ENCODE measurements around the gene NDE1. TPM values are rescaled to one million over a fixed set of nuclear protein-coding genes. Genes with fewer than 3 reads are reported as not detected.

The NDE1 gene
- total and polyA plus RNA-seq, 2 of the 8 experiments (the other 6 are each of a cell fraction or from before 2014, with no cell fraction given) = 13.3 to 41.3 TPM

DNA sequence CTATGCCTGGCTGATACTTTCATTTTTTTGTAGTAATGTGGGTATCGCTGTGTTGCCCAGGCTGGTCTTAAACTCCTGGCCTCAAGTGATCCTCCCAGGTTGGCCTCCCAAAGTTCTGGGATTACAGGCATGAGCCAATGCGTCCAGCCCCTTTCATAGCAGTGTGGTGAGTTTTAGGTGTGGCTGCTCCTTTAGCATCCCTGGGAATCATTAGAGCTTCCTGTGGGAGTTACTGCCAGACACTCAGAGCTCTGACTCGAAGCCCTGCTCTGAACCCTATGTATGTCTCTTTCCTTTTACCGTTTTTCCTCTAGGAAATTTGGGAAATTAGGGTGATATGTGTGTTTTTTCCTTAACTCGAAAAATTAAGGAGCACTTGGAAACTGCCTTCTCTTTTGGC lies 44.5 kb downstream of the NDE1 start:
- Histone ChIP-seq H3K56ac (replicated peaks; ENCODE audit: insufficient read length, low read depth, low read length) (no peak overlapping the region), H3K18ac (ENCODE audit: extremely low read depth, low read length) (no peak overlapping the region), H4K5ac (ENCODE audit: insufficient read length, low read depth, low read length) (no peak overlapping the region), H2BK15ac (ENCODE audit: low read length) (no peak overlapping the region), H3K27ac (ENCODE audit: low read depth, low read length) (no peak overlapping the region), H3K14ac (ENCODE audit: insufficient read length) (no peak overlapping the region), H2BK120ac (replicated peaks; ENCODE audit: low read depth, low read length) (no peak overlapping the region), H2BK20ac (ENCODE audit: low read length) (no peak overlapping the region), H2BK12ac (ENCODE audit: low read depth, low read length) (no peak overlapping the region), H3K23me2 (ENCODE audit: low read depth, low read length) (no peaks in the 10 kb centered on the region), H3K4me2 (ENCODE audit: insufficient read depth in 1 of 2, low read depth in 2 of 2, low read length in 2 of 2) (no peak overlapping the region), H3K36me3 (ENCODE audit: control insufficient read depth in 2 of 4, insufficient read depth in 4 of 4, low read length in 3 of 4) (peaks cover 5 to 29% (median 20%) of the 10 kb centered on the region in 4 experiments), H4K20me1 (replicated peaks in 1 of 2; ENCODE audit: control insufficient read depth in 1 of 2, insufficient read depth in 2 of 2, low read length in 2 of 2) (peaks cover 2% of the 10 kb centered on the region in 2 experiments), H3K4me1 (replicated peaks in 1 of 4; ENCODE audit: control insufficient read depth in 3 of 4, insufficient read depth in 4 of 4, low read length in 3 of 4) (no peaks in the 10 kb centered on the region), H3K79me2 (ENCODE audit: control insufficient read depth in 1 of 2, insufficient read depth in 2 of 2, low read length in 2 of 2) (no peaks in the 10 kb centered on the region), H3K9ac (replicated peaks in 1 of 4; ENCODE audit: extremely low read depth in 1 of 4, low read depth in 3 of 4, low read length in 3 of 4) (no peak overlapping the region), H4K8ac (ENCODE audit: extremely low read depth, insufficient read depth, low read length) (no peak overlapping the region), H2AFZ (ENCODE audit: low read length) (no peak overlapping the region), H3K4me3 (ENCODE audit: extremely low read depth in 1 of 4, insufficient read depth in 2 of 4, low read depth in 3 of 4, low read length in 4 of 4) (no peak overlapping the region), H3K23ac (ENCODE audit: insufficient read length) (no peak overlapping the region), H3K4ac (replicated peaks; ENCODE audit: insufficient read length, low read depth, low read length) (no peak overlapping the region), H3K9me3 (ENCODE audit: insufficient read depth in 2 of 2, low read depth in 1 of 2, low read length in 1 of 2) (no peaks in the 10 kb centered on the region), H4K91ac (replicated peaks; ENCODE audit: insufficient read length, low read length) (no peak overlapping the region), H3K79me1 (ENCODE audit: low read depth, low read length) (no peaks in the 10 kb centered on the region), H3K27me3 (replicated peaks in 1 of 4; ENCODE audit: control insufficient read depth in 3 of 4, extremely low read depth in 1 of 4, insufficient read depth in 3 of 4, low read length in 3 of 4) (no peaks in the 10 kb centered on the region), H2AK5ac (ENCODE audit: low read depth, low read length) (no peak overlapping the region), H2BK5ac (ENCODE audit: low read depth, low read length) (no peak overlapping the region)
- ChIA-PET CTCF (ENCODE audit: partially characterized antibody) (interaction anchor here (0.7 to 5.0 kb wide), 3 partner anchors 10 to 148 kb away, joined by 4 to 23 read pairs (median 12); no protein-coding TSS in a partner anchor), POLR2A (ENCODE audit: partially characterized antibody) (no interaction called here)
- 75% methylated on average over 5 of the region's 5 CpGs; no CpG with 5 or more reads in 1 of the 2 experiments for WGBS, 2 experiments (ENCODE audit: extremely low coverage in 1 of 2, insufficient coverage in 1 of 2, insufficient read length in 1 of 2, insufficient replicate concordance in 2 of 2, low coverage in 1 of 2, low lambda C conversion rate in 2 of 2, missing lambda C conversion rate in 1 of 2)
- DNase-seq (ENCODE audit: low read depth in 1 of 2, low spot score in 2 of 2) = no peak
- no peak for FAIRE-seq
- TF ChIP-seq SP1 (IDR thresholded peaks at IDR 0.05; ENCODE audit: low read depth, low read length) = no peak
- TF ChIP-seq PHF8 (conservative IDR thresholded peaks at IDR 0.05; ENCODE audit: low read depth, low read length) = no peak
- TF ChIP-seq SIX5 (IDR thresholded peaks at IDR 0.05; ENCODE audit: low read depth, low read length) = no peak
- TF ChIP-seq TAF1 (IDR thresholded peaks at IDR 0.05; ENCODE audit: low read depth, low read length) = no peak
- TF ChIP-seq, protein P1, sequence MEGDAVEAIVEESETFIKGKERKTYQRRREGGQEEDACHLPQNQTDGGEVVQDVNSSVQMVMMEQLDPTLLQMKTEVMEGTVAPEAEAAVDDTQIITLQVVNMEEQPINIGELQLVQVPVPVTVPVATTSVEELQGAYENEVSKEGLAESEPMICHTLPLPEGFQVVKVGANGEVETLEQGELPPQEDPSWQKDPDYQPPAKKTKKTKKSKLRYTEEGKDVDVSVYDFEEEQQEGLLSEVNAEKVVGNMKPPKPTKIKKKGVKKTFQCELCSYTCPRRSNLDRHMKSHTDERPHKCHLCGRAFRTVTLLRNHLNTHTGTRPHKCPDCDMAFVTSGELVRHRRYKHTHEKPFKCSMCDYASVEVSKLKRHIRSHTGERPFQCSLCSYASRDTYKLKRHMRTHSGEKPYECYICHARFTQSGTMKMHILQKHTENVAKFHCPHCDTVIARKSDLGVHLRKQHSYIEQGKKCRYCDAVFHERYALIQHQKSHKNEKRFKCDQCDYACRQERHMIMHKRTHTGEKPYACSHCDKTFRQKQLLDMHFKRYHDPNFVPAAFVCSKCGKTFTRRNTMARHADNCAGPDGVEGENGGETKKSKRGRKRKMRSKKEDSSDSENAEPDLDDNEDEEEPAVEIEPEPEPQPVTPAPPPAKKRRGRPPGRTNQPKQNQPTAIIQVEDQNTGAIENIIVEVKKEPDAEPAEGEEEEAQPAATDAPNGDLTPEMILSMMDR (IDR thresholded peaks at IDR 0.05; ENCODE audit: control extremely low read depth in 1 of 3, insufficient read depth in 1 of 3, low read depth in 1 of 3, low read length in 3 of 3) = no peak
- no peak for TF ChIP-seq KDM5A (IDR thresholded peaks at IDR 0.05; ENCODE audit: low read length)
- no peak for TF ChIP-seq POU5F1 (IDR thresholded peaks at IDR 0.05; ENCODE audit: low read depth, low read length)
- TF ChIP-seq CTBP2 (IDR thresholded peaks at IDR 0.05; ENCODE audit: borderline replicate concordance, insufficient read depth, insufficient read length, low read length) = no peak
- TF ChIP-seq GTF2F1 (IDR thresholded peaks at IDR 0.05; ENCODE audit: borderline replicate concordance, low read depth, low read length) = no peak
- no peak for TF ChIP-seq BRCA1 (IDR thresholded peaks at IDR 0.05; ENCODE audit: low read depth, low read length)
- TF ChIP-seq TBP (IDR thresholded peaks at IDR 0.05; ENCODE audit: low read depth, low read length) = no peak
- no peak for TF ChIP-seq CEBPB (IDR thresholded peaks at IDR 0.05; ENCODE audit: low read depth, low read length)
- no peak for TF ChIP-seq RXRA (IDR thresholded peaks at IDR 0.05; ENCODE audit: insufficient read depth, low read depth, low read length)

Data from H1 (cell line).